ENCODE results near the gene HMG20B.

The HMG20B gene

DNA sequence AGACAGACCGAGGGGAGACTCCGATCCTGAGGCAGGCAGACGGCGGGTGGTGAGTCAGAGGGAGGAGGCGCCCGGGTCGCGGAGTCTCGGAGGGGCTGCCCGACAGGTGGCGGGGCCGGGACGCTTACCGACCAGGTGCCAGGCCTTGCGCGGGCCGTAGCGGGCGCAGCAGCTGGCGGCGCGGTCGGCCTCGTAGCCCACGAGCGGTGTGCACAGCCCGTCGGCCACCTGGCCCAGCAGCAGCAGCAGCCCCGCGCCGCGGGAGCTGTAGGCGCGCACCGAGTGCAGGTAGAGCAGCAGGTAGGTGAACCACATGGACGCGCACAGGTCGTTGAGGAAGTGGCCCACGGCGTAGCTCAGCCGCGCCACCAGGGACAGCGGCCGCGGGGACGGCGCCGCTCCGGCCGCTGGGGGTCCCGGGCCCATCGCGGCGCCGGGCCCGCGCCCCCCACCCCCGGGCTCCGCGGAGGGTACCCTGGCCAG is 15.7 kb upstream of the HMG20B start:
- peak; percentile 64; the same call in 1 of the 2 replicates for TF ChIP-seq REST (IDR thresholded peaks at IDR 0.05; ENCODE audit: low read depth)
- TF ChIP-seq YY1 (IDR thresholded peaks at IDR 0.05; ENCODE audit: low read depth) = no peak

DNA sequence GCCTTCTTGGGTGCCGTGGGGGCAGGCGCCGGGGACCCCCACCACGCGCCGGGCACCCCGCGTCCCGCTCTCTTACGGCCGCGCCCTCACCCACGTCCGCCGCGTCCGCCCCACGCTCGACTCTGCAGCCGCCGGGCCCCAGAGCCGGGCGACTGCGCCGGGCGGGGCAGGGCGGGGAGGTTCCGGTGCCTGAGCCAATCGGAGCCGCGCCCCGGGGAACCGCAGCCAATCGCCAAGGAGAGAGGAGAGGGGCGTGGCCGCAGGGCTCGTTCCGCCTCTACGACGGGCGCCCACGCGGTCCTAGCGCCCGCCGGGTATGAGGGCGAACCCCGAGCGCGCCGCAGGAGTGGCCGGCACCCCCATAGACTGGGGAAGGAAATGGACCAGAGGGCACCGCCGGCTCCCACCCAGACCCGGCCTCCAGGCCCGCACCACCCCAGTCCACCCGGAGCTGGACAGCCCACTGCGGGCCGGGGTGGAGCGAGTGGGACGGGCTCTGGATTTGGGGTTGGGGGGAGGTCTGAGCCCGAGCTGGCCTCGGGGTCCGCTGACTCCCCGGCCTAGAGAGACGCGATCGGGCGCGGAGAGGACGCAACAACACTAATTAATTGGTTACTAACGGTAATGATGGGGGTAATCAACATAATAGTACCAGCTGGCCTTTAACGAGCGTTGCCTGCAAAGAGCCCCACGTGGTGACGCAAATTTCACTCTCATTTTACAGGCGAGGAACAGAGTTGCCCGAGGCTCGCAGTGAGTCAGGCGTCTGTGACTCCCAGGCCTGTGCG is 15.1 kb upstream of the HMG20B start, which contains the start of gene MFSD12:
Gene MFSD12 (minus strand): TSS at position 126 of the 788 bp plus-strand sequence. CDS start 183 bp downstream, outside the sequence.
- TF ChIP-seq TAF1 (IDR thresholded peaks at IDR 0.05; ENCODE audit: low read depth) (peak; percentile 64; the same call in 1 of the 2 replicates), EGR1 (IDR thresholded peaks at IDR 0.05) (peak; percentile 27; the same call in 1 of the 2 replicates), USF1 (IDR thresholded peaks at IDR 0.05) (peak; percentile 71), TEAD4 (IDR thresholded peaks at IDR 0.05) (no peak), MAX (IDR thresholded peaks at IDR 0.05) (peak; percentile 89), ZBTB7A (IDR thresholded peaks at IDR 0.05; ENCODE audit: low read depth) (peak; percentile 94), CREB1 (IDR thresholded peaks at IDR 0.05; ENCODE audit: low read depth) (no peak)

- no peak for TF ChIP-seq MAX (IDR thresholded peaks at IDR 0.05)
- no peak for TF ChIP-seq NFIC (IDR thresholded peaks at IDR 0.05)
- TF ChIP-seq FOXM1 (IDR thresholded peaks at IDR 0.05; ENCODE audit: borderline replicate concordance, low read depth) = no peak
Observed at GRCh38 chr19:3563709-3564524, 8.8 kb upstream of the HMG20B start.

DNA sequence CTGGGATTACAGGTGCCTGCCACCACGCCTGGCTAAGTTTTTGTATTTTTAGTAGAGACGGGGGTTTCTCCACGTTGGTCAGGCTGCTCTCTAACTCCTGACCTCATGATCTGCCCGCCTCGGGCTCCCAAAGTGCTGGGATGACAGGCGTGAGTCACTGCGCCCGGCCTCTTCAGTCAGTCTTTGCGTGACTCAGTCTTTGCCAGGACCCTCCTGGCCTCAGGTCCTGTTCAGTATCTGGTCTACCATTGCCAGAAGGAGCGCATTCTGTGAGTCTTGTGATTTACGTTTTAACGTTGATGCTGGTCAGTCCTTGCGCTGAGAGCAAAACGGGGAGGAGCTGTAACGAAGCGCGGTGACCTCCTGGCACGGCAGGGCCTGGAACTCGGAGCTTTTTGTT is 7.6 kb upstream of the HMG20B start:
- TF ChIP-seq CREB1 (IDR thresholded peaks at IDR 0.05; ENCODE audit: low read depth) (no peak), USF1 (IDR thresholded peaks at IDR 0.05) (no peak), ZBTB7A (IDR thresholded peaks at IDR 0.05; ENCODE audit: low read depth) (no peak), MAX (IDR thresholded peaks at IDR 0.05) (no peak)

GRCh38 chr19:3570606-3571011 is 2.1 kb upstream of the HMG20B start:
- TF ChIP-seq CREB1 (IDR thresholded peaks at IDR 0.05; ENCODE audit: low read depth) = no peak
- no peak for TF ChIP-seq MAX (IDR thresholded peaks at IDR 0.05)
- no peak for TF ChIP-seq NFIC (IDR thresholded peaks at IDR 0.05)
- TF ChIP-seq REST (IDR thresholded peaks at IDR 0.05; ENCODE audit: low read depth) = no peak
- TF ChIP-seq TCF12 (IDR thresholded peaks at IDR 0.05; ENCODE audit: low read depth) = no peak
- TF ChIP-seq TEAD4 (IDR thresholded peaks at IDR 0.05) = no peak
- no peak for TF ChIP-seq USF1 (IDR thresholded peaks at IDR 0.05)
- no peak for TF ChIP-seq EGR1 (IDR thresholded peaks at IDR 0.05)
- TF ChIP-seq ZBTB7A (IDR thresholded peaks at IDR 0.05; ENCODE audit: low read depth) = no peak
- TF ChIP-seq YY1 (IDR thresholded peaks at IDR 0.05; ENCODE audit: low read depth) = no peak
- TF ChIP-seq EP300 (IDR thresholded peaks at IDR 0.05; ENCODE audit: borderline replicate concordance) = no peak
- TF ChIP-seq CEBPB (IDR thresholded peaks at IDR 0.05) = no peak
- TF ChIP-seq FOXM1 (IDR thresholded peaks at IDR 0.05; ENCODE audit: borderline replicate concordance, low read depth) = no peak
- TF ChIP-seq TAF1 (IDR thresholded peaks at IDR 0.05; ENCODE audit: low read depth) = no peak
- TF ChIP-seq RAD21 (IDR thresholded peaks at IDR 0.05; ENCODE audit: low read depth) = no peak
